ENCODE measurements around the gene LRRC2. TPM values are rescaled to one million over a fixed set of nuclear protein-coding genes. Genes with fewer than 3 reads are reported as not detected.

Gene LRRC2
- total RNA-seq, 1 experiment from 2014 or later: not detected

DNA sequence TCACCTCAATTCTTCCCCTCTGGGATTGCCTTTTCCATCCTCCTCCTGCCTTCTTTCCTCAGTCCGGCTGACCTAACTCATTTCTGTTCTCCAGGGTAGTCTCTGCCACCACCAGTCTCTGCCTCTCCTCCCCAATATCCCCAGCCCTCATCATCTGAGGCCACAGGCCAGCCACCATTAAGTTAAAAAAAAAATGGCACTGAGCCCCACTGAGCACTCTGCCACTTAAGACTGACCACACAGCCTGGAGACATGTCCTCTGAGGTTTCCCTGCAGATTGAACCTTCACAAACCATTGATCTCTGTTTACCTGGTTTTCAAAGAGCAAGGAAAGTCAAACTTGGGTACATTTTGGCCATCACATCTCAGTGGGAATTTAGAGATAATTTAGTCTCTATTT, 13.6 kb downstream of the LRRC2 start:
- POLR2A ChIA-PET: interaction anchor here (0.6 kb wide), 1 partner anchor 75 kb away, joined by 4 read pairs; no protein-coding TSS in a partner anchor
- Histone ChIP-seq H3K4me1 (ENCODE audit: control insufficient read depth, insufficient read depth, low read length) (no peaks in the 10 kb centered on the region), H3K4me3 (ENCODE audit: low read depth in 2 of 2, low read length in 2 of 2) (no peak overlapping the region), H3K9me3 (ENCODE audit: control insufficient read depth, insufficient read depth, low read depth, low read length) (no peaks in the 10 kb centered on the region), H3K36me3 (ENCODE audit: control insufficient read depth, insufficient read depth, low read length) (no peaks in the 10 kb centered on the region), H3K27ac (ENCODE audit: low read length) (no peak overlapping the region), H3K27me3 (ENCODE audit: control insufficient read depth, insufficient read depth, low read length) (peaks cover 2% of the 10 kb centered on the region; the same call in 1 of the 2 replicates)
- intact Hi-C loops (cut with micrococcal nuclease; ENCODE audit: unreplicated experiment): no loop called here
- BruUV-seq (replicated peaks): no TSS peak
- no peak for DNase-seq (ENCODE audit: low read depth, low spot score)
- in situ Hi-C loops (cut with HindIII; ENCODE audit: low pct_unique_long_range_greater_than_20kb, low sequenced_read_pairs): no loop called here
- ATAC-seq: no peak
- TF ChIP-seq, protein P1, sequence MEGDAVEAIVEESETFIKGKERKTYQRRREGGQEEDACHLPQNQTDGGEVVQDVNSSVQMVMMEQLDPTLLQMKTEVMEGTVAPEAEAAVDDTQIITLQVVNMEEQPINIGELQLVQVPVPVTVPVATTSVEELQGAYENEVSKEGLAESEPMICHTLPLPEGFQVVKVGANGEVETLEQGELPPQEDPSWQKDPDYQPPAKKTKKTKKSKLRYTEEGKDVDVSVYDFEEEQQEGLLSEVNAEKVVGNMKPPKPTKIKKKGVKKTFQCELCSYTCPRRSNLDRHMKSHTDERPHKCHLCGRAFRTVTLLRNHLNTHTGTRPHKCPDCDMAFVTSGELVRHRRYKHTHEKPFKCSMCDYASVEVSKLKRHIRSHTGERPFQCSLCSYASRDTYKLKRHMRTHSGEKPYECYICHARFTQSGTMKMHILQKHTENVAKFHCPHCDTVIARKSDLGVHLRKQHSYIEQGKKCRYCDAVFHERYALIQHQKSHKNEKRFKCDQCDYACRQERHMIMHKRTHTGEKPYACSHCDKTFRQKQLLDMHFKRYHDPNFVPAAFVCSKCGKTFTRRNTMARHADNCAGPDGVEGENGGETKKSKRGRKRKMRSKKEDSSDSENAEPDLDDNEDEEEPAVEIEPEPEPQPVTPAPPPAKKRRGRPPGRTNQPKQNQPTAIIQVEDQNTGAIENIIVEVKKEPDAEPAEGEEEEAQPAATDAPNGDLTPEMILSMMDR (IDR thresholded peaks at IDR 0.05): no peak
- CTCF ChIA-PET: no interaction called here

DNA sequence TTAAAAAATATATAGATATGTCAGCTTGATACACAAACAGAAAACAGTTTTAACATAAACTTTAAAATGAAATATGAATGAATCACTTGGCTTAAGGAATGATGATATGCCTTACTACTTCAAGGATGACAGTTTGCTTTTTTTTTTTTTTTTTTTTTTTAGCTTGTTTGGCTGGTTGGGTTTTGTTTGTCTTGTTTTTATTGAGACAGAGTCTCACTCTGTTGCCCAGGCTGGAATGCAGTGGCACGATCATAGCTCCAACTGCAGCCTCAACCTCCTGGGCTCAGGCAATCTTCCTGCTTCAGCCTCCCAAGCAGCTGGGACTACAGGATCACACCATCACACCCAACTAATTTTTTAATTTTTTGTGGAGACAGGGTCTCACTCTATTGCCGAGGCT, 14.5 kb downstream of the LRRC2 start:
- DNase-seq (ENCODE audit: low read depth, low spot score) (no peak), ATAC-seq (no peak)
- BruUV-seq (replicated peaks): no TSS peak
- TF ChIP-seq, protein P1 (IDR thresholded peaks at IDR 0.05): no peak
- TF ChIP-seq SIN3A (IDR thresholded peaks at IDR 0.05; ENCODE audit: borderline replicate concordance, insufficient read depth, low read depth, low read length) (no peak), POLR2AphosphoS5 (IDR thresholded peaks at IDR 0.05; ENCODE audit: low read depth, low read length) (no peak), TCF7L2 (IDR thresholded peaks at IDR 0.05; ENCODE audit: low read depth, low read length) (no peak)
- TF ChIP-seq, protein P2, sequence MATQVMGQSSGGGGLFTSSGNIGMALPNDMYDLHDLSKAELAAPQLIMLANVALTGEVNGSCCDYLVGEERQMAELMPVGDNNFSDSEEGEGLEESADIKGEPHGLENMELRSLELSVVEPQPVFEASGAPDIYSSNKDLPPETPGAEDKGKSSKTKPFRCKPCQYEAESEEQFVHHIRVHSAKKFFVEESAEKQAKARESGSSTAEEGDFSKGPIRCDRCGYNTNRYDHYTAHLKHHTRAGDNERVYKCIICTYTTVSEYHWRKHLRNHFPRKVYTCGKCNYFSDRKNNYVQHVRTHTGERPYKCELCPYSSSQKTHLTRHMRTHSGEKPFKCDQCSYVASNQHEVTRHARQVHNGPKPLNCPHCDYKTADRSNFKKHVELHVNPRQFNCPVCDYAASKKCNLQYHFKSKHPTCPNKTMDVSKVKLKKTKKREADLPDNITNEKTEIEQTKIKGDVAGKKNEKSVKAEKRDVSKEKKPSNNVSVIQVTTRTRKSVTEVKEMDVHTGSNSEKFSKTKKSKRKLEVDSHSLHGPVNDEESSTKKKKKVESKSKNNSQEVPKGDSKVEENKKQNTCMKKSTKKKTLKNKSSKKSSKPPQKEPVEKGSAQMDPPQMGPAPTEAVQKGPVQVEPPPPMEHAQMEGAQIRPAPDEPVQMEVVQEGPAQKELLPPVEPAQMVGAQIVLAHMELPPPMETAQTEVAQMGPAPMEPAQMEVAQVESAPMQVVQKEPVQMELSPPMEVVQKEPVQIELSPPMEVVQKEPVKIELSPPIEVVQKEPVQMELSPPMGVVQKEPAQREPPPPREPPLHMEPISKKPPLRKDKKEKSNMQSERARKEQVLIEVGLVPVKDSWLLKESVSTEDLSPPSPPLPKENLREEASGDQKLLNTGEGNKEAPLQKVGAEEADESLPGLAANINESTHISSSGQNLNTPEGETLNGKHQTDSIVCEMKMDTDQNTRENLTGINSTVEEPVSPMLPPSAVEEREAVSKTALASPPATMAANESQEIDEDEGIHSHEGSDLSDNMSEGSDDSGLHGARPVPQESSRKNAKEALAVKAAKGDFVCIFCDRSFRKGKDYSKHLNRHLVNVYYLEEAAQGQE (IDR thresholded peaks at IDR 0.05; ENCODE audit: insufficient read depth in 1 of 2, low read depth in 2 of 2, low read length in 1 of 2): no peak
- H3K27me3 ChIP-seq (ENCODE audit: control insufficient read depth, insufficient read depth, low read length): peaks cover 2% of the 10 kb centered on the region; the same call in 1 of the 2 replicates
- POLR2A ChIA-PET: no interaction called here
- CTCF ChIA-PET: no interaction called here
- no peaks in the 10 kb centered on the region for H3K9me3 ChIP-seq (ENCODE audit: control insufficient read depth, insufficient read depth, low read depth, low read length)
- H3K4me1 ChIP-seq (ENCODE audit: control insufficient read depth, insufficient read depth, low read length): no peaks in the 10 kb centered on the region
- in situ Hi-C loops (cut with HindIII; ENCODE audit: low pct_unique_long_range_greater_than_20kb, low sequenced_read_pairs): no loop called here
- intact Hi-C loops (cut with micrococcal nuclease; ENCODE audit: unreplicated experiment): no loop called here
- H3K27ac ChIP-seq (ENCODE audit: low read length): no peak overlapping the region
- H3K4me3 ChIP-seq (ENCODE audit: low read depth in 2 of 2, low read length in 2 of 2): no peak overlapping the region
- no peaks in the 10 kb centered on the region for H3K36me3 ChIP-seq (ENCODE audit: control insufficient read depth, insufficient read depth, low read length)

All from Panc1 (cell line).